Measurements from ENCODE around the gene ANAPC2.

The ANAPC2 gene

DNA sequence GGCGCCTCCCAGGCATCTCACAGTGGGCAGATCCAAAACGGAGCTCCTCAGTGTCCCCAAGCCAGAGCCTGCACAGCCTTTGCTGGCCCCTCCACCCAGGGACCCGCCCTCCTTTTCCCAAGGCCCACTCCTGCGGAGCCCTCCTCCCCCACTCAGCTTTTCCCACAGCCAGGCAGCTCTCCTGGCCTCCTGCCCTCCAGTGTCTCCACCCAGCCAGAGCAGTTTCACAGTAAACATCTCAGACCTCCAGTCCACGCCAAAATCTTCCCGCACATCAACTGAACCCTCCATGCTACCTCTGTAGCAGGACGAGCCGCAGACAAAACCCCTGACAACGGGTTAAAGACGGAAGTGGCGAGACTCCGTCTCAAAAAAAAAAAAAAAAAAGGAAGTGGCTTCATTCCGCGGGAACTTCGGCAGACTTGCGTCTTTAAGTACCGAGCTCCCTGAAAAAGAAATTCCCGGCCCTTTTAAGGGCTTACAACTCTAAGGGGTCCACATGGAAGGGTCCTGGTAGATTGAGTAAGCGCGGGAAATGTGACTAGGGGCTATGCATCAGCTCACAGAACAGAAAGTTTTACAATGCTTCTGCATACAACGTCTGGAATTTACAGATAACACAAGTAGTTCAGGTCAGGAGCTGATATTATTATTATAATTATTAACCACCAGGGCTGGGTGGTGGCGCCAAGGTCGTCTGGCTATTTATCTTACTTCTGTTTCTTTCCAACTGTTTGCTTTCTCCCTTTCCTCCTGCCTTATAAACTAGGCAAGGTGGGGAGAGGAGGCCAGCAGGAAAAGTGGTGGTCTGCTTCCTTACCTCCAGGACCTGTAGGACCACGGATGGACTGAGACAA, 60.8 kb downstream of the ANAPC2 start:
- DNase-seq (ENCODE audit: low read depth) = no peak
- no peak overlapping the region for H3K4me3 ChIP-seq (ENCODE audit: low read depth, low read length)
- TF ChIP-seq, protein P1, sequence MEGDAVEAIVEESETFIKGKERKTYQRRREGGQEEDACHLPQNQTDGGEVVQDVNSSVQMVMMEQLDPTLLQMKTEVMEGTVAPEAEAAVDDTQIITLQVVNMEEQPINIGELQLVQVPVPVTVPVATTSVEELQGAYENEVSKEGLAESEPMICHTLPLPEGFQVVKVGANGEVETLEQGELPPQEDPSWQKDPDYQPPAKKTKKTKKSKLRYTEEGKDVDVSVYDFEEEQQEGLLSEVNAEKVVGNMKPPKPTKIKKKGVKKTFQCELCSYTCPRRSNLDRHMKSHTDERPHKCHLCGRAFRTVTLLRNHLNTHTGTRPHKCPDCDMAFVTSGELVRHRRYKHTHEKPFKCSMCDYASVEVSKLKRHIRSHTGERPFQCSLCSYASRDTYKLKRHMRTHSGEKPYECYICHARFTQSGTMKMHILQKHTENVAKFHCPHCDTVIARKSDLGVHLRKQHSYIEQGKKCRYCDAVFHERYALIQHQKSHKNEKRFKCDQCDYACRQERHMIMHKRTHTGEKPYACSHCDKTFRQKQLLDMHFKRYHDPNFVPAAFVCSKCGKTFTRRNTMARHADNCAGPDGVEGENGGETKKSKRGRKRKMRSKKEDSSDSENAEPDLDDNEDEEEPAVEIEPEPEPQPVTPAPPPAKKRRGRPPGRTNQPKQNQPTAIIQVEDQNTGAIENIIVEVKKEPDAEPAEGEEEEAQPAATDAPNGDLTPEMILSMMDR (conservative IDR thresholded peaks at IDR 0.05; ENCODE audit: low read depth, low read length) = no peak

DNA sequence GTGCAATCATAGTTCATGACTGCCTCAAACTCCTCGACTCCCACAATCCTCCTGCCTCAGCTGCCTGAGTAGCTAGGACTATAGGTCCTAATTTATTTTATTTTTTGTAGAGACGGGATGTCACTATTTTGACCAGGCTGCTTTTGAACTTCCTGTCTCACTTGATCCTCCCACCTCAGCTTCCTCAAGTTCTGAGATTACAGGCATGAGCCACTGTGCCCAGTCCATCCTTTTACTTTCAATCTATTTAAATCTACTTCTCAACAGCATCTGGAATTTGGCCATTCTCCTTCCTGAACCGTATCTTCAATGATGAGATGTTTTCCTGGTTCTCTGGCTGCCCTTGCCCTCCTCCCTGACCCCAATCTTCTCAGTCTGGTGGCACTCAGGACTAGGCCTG, 61.6 kb downstream of the ANAPC2 start:
- TF ChIP-seq, protein P1 (conservative IDR thresholded peaks at IDR 0.05; ENCODE audit: low read depth, low read length) = no peak
- H3K4me3 ChIP-seq (ENCODE audit: low read depth, low read length) = no peak overlapping the region
- DNase-seq (ENCODE audit: low read depth) = no peak
